Jurkat, Clone E6-1 (cell line): ENCODE measurements around the gene PHF21A.
"Not testable (repeated sequence)": the region's sequence is repeated elsewhere in the genome, so short reads cannot be mapped to it uniquely, and the experiment has no call there.

Experiments
- DNase-seq: peaks from one replicate; pipeline ENCODE4 v3.0.0-alpha.2; 2011; ENCODE audit warnings: low read depth, low spot score
- H3K4me3 ChIP-seq: 2 replicates; pipeline ENCODE4 v1.5.1; 2011; ENCODE audit warnings: mild to moderate bottlenecking, low read length, control low read depth, moderate library complexity

Gene PHF21A

GRCh38 chr11:46048198-46048597 lies 73.1 kb downstream of the PHF21A start:
- H3K4me3 ChIP-seq = no peak overlapping the region
- DNase-seq = no peak

- no peak overlapping the region for H3K4me3 ChIP-seq
- no peak for DNase-seq
These were observed 73.7 kb downstream of the PHF21A start for GRCh38 chr11:46047520-46047919.

GRCh38 chr11:46045811-46046210 lies 75.4 kb downstream of the PHF21A start:
- no peak overlapping the region for H3K4me3 ChIP-seq
- DNase-seq = no peak

GRCh38 chr11:46044601-46045000 lies 76.7 kb downstream of the PHF21A start:
- H3K4me3 ChIP-seq = no peak overlapping the region
- DNase-seq = no peak

- DNase-seq = peak; percentile 16
These were observed 81.3 kb downstream of the PHF21A start for GRCh38 chr11:46039990-46040389.

GRCh38 chr11:46038529-46038928 lies 82.7 kb downstream of the PHF21A start:
- no peak for DNase-seq
- H3K4me3 ChIP-seq = no peak overlapping the region

More at GRCh38 chr11:46039990-46040389, 81.3 kb downstream of the PHF21A start:
- H3K4me3 ChIP-seq = no peak overlapping the region

GRCh38 chr11:46036969-46037368 lies 84.3 kb downstream of the PHF21A start:
- no peak overlapping the region for H3K4me3 ChIP-seq
- no peak for DNase-seq

- no peak for DNase-seq
- H3K4me3 ChIP-seq = no peak overlapping the region
These were observed 85.2 kb downstream of the PHF21A start for GRCh38 chr11:46036009-46036408.

- no peak overlapping the region for H3K4me3 ChIP-seq
- no peak for DNase-seq
These were observed 87.2 kb downstream of the PHF21A start for GRCh38 chr11:46034041-46034440.

GRCh38 chr11:46026606-46027293 lies 94.5 kb downstream of the PHF21A start:
- H3K4me3 ChIP-seq = no peak overlapping the region
- no peak for DNase-seq

GRCh38 chr11:46020084-46020599 lies 101.1 kb downstream of the PHF21A start:
- DNase-seq = no peak
- no peak overlapping the region for H3K4me3 ChIP-seq

- DNase-seq = no peak
- H3K4me3 ChIP-seq = no peak overlapping the region
These were observed 102.6 kb downstream of the PHF21A start for GRCh38 chr11:46018651-46019050.

- H3K4me3 ChIP-seq = no peak overlapping the region
- DNase-seq = no peak
These were observed 103.9 kb downstream of the PHF21A start for GRCh38 chr11:46017341-46017740.

- no peak overlapping the region for H3K4me3 ChIP-seq
- no peak for DNase-seq
These were observed 105.3 kb downstream of the PHF21A start for GRCh38 chr11:46015941-46016340.

GRCh38 chr11:46014168-46014567 lies 107.1 kb downstream of the PHF21A start:
- DNase-seq, H3K4me3 ChIP-seq: not testable (repeated sequence)

GRCh38 chr11:46012185-46012584 lies 109.1 kb downstream of the PHF21A start:
- H3K4me3 ChIP-seq = no peak overlapping the region
- no peak for DNase-seq

GRCh38 chr11:46010100-46010499 lies 111.2 kb downstream of the PHF21A start:
- H3K4me3 ChIP-seq = no peak overlapping the region
- no peak for DNase-seq

- no peak overlapping the region for H3K4me3 ChIP-seq
- no peak for DNase-seq
These were observed 111.6 kb downstream of the PHF21A start for GRCh38 chr11:46009647-46010046.

- no peak overlapping the region for H3K4me3 ChIP-seq
- DNase-seq = peak; percentile 74
These were observed 114.7 kb downstream of the PHF21A start for GRCh38 chr11:46006418-46007070.

- no peak for DNase-seq
- no peak overlapping the region for H3K4me3 ChIP-seq
These were observed 117.7 kb downstream of the PHF21A start for GRCh38 chr11:46003572-46003971.

- no peak for DNase-seq
These were observed 119.1 kb downstream of the PHF21A start for GRCh38 chr11:46002189-46002588.

More at GRCh38 chr11:46002189-46002588, 119.1 kb downstream of the PHF21A start:
- no peak overlapping the region for H3K4me3 ChIP-seq
